ENCODE data around the gene SLC9B1. TPM values are rescaled to one million over a fixed set of nuclear protein-coding genes. Genes with fewer than 3 reads are reported as not detected.

The SLC9B1 gene
- total and polyA plus RNA-seq, 2 of the 8 experiments (the other 6 are each of a cell fraction or from before 2014, with no cell fraction given), result 0.08 to 0.19 TPM

DNA sequence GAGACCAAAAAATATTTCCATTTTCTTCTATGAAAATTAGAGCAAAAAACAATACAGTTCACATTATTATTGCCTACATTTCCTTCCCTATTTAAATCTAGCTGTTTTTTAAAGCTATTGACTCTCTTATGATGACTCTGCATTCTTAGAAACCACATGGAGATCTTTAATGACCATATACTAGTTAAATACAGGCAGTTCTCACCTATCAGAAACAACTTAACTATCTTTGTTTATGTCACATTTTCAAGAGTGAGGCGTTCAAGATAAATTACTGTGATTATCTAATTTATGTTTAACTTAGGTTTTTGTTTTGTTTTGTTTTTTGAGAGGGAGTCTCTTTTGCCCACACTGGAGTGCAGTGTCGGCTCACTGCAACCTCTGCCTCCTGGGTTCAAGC, 147.7 kb downstream of the SLC9B1 start (continued):
- TF ChIP-seq CEBPB (IDR thresholded peaks at IDR 0.05; ENCODE audit: low read depth, low read length) (no peak), FOSL1 (IDR thresholded peaks at IDR 0.05; ENCODE audit: insufficient read depth, low read depth, low read length) (no peak)

Measured in H1 (cell line).